ENCODE results near the gene AGO1. TPM values are rescaled to one million over a fixed set of nuclear protein-coding genes. Genes with fewer than 3 reads are reported as not detected.
"Not testable (repeated sequence)": the region's sequence is repeated elsewhere in the genome, so short reads cannot be mapped to it uniquely, and the experiment has no call there.

AGO1 gene
- total RNA-seq, 1 donor from 2014 or later: 50.7 TPM

- no peak for DNase-seq (ENCODE audit: low spot score in 2 of 2, unreplicated experiment in 2 of 2)
- H3K27ac Mint-ChIP-seq: no peak overlapping the region
- H3K27me3 Mint-ChIP-seq (ENCODE audit: low read depth): no peaks in the 10 kb centered on the region
- no peak overlapping the region for H3K4me3 Mint-ChIP-seq
- H3K4me1 Mint-ChIP-seq: peaks cover 10% of the 10 kb centered on the region
- TF ChIP-seq CTCF (IDR thresholded peaks at IDR 0.05; ENCODE audit: unreplicated experiment): no peak
- peaks cover 7% of the 10 kb centered on the region for H3K36me3 Mint-ChIP-seq
- peaks cover 3% of the 10 kb centered on the region for H3K9me3 Mint-ChIP-seq
These were observed 79.9 kb downstream of the AGO1 start for GRCh38 chr1:35962952-35963351.

GRCh38 chr1:35964277-35964676 lies 81.3 kb downstream of the AGO1 start:
- not testable (repeated sequence) for H3K9me3 Mint-ChIP-seq; H3K4me3 Mint-ChIP-seq; DNase-seq (ENCODE audit: low spot score in 2 of 2, unreplicated experiment in 2 of 2); H3K27me3 Mint-ChIP-seq (ENCODE audit: low read depth); H3K27ac Mint-ChIP-seq; H3K4me1 Mint-ChIP-seq
- peaks cover 17% of the 10 kb centered on the region for H3K36me3 Mint-ChIP-seq

GRCh38 chr1:35968396-35968795 lies 85.4 kb downstream of the AGO1 start:
- H3K4me1 Mint-ChIP-seq: no peaks in the 10 kb centered on the region
- no peak for DNase-seq (ENCODE audit: low spot score in 2 of 2, unreplicated experiment in 2 of 2)
- peaks cover 32% of the 10 kb centered on the region for H3K36me3 Mint-ChIP-seq
- no peak overlapping the region for H3K27ac Mint-ChIP-seq
- H3K4me3 Mint-ChIP-seq: no peak overlapping the region
- peaks cover 3% of the 10 kb centered on the region for H3K9me3 Mint-ChIP-seq
- no peak for TF ChIP-seq CTCF (IDR thresholded peaks at IDR 0.05; ENCODE audit: unreplicated experiment)
- H3K27me3 Mint-ChIP-seq (ENCODE audit: low read depth): no peaks in the 10 kb centered on the region

GRCh38 chr1:35971601-35972000 lies 88.6 kb downstream of the AGO1 start:
- H3K4me3 Mint-ChIP-seq: no peak overlapping the region
- TF ChIP-seq CTCF (IDR thresholded peaks at IDR 0.05; ENCODE audit: unreplicated experiment): no peak
- H3K9me3 Mint-ChIP-seq: peaks cover 8% of the 10 kb centered on the region
- peaks cover 48% of the 10 kb centered on the region for H3K36me3 Mint-ChIP-seq
- no peaks in the 10 kb centered on the region for H3K4me1 Mint-ChIP-seq
- H3K27ac Mint-ChIP-seq: no peak overlapping the region
- no peak for DNase-seq (ENCODE audit: low spot score in 2 of 2, unreplicated experiment in 2 of 2)
- no peaks in the 10 kb centered on the region for H3K27me3 Mint-ChIP-seq (ENCODE audit: low read depth)

- DNase-seq (ENCODE audit: low spot score in 2 of 2, unreplicated experiment in 2 of 2); H3K27ac Mint-ChIP-seq; H3K27me3 Mint-ChIP-seq (ENCODE audit: low read depth); H3K4me3 Mint-ChIP-seq; H3K4me1 Mint-ChIP-seq; H3K9me3 Mint-ChIP-seq: not testable (repeated sequence)
- peaks cover 49% of the 10 kb centered on the region for H3K36me3 Mint-ChIP-seq
These were observed 89.6 kb downstream of the AGO1 start for GRCh38 chr1:35972631-35973030.

GRCh38 chr1:35980090-35980489 lies 97.1 kb downstream of the AGO1 start:
- peaks cover 33% of the 10 kb centered on the region for H3K36me3 Mint-ChIP-seq
- H3K4me3 Mint-ChIP-seq: no peak overlapping the region
- TF ChIP-seq CTCF (IDR thresholded peaks at IDR 0.05; ENCODE audit: unreplicated experiment): no peak
- H3K9me3 Mint-ChIP-seq: no peaks in the 10 kb centered on the region
- DNase-seq (ENCODE audit: low spot score in 2 of 2, unreplicated experiment in 2 of 2): no peak
- H3K27me3 Mint-ChIP-seq (ENCODE audit: low read depth): no peaks in the 10 kb centered on the region
- no peaks in the 10 kb centered on the region for H3K4me1 Mint-ChIP-seq
- no peak overlapping the region for H3K27ac Mint-ChIP-seq

Other genes with a start within 250 kb of the AGO1 start
- gene PSMB2, start 241.7 kb upstream of the AGO1 start, total RNA-seq: 60.1 to 61.9 TPM (median 61.1 TPM) in 3 replicates
- gene C1orf216, start 164.3 kb upstream of the AGO1 start, total RNA-seq: 10.7 to 11.9 TPM (median 11.2 TPM) in 3 replicates
- gene CLSPN, start 113.2 kb upstream of the AGO1 start, total RNA-seq: 10.3 to 12.5 TPM (median 10.5 TPM) in 3 replicates
- 25.1 to 27.1 TPM (median 26.5 TPM) in 3 replicates for gene AGO4, start 75.2 kb upstream of the AGO1 start, total RNA-seq
- gene AGO3, start 47.9 kb downstream of the AGO1 start, total RNA-seq: 48.3 to 52.2 TPM (median 51.7 TPM) in 3 replicates
- 2.6 to 3.6 TPM (median 3.2 TPM) in 3 replicates for gene TEKT2, start 200.9 kb downstream of the AGO1 start, total RNA-seq
- gene ADPRS, start 205.7 kb downstream of the AGO1 start, total RNA-seq: 31.6 to 33.3 TPM (median 32.6 TPM) in 3 replicates
- 9.0 to 10.5 TPM (median 10.4 TPM) in 3 replicates for gene COL8A2, start 242.0 kb downstream of the AGO1 start, total RNA-seq